Mucosa of descending colon (tissue), 3 donors: Measurements from ENCODE around the gene COTL1. TPM values are rescaled to one million over a fixed set of nuclear protein-coding genes. Genes with fewer than 3 reads are reported as not detected.

Experiments used
- ATAC-seq: fragments of 200-7000 bp; cut with Tn5 transposase; one replicate; pipeline ENCODE4 v1.9.1; 2020; ENCODE audit warnings: mild to moderate bottlenecking, moderate library complexity
- DNase-seq, 3 donors: peaks; one replicate each; pipeline ENCODE4 v3.0.0-alpha.2; 2020
- H3K36me3 ChIP-seq: fragments of 200-600 bp; one replicate; pipeline ENCODE4 v1.8.0; 2021; ENCODE audit warnings: low read depth, mild to moderate bottlenecking
- H3K4me1 ChIP-seq: fragments of 200-600 bp; one replicate; pipeline ENCODE4 v1.8.0; 2021; ENCODE audit warnings: low read depth, mild to moderate bottlenecking
- H3K4me3 ChIP-seq: fragments of 200-600 bp; one replicate; pipeline ENCODE4 v1.8.0; 2021; ENCODE audit warnings: mild to moderate bottlenecking
- H3K9me3 ChIP-seq: fragments of 200-600 bp; one replicate; pipeline ENCODE4 v1.8.0; 2021; ENCODE audit warnings: mild to moderate bottlenecking
- intact Hi-C, 2 donors: fragments of 100-400 bp; cut with DNase I in 1 of 2; cut with micrococcal nuclease in 1 of 2; formaldehyde crosslinking; loops; one replicate each; pipeline versions ENCODE4 v1.11.0 to v1.11.1; 2022; cut with DNase I, micrococcal nuclease
- total RNA-seq, 3 donors: library from RNA; stranded (reverse); fragmentation: NEBNext Ultra II Directional in 2 of 3; extraction: Animal tissue kit (Norgen Biotek cat#: 25700) in 2 of 3; gene quantifications; one replicate each; pipeline versions ENCODE4 v1.2.1 to v1.2.4, GENCODE V29; 2021 to 2023
- TF ChIP-seq, protein P1 (sequence below): fragments of 200-600 bp; IDR thresholded peaks from one replicate; pipeline ENCODE4 v1.8.0; 2022; ENCODE audit warnings: antibody characterized with exemption, mild to moderate bottlenecking
- donor health status: DM: no; HTN: no; CAD: no; lungs with moderate emphysema.
- donor health status: DM: no; HTN: no; CAD: no.
- donor health status: DM: no; HTN: yes; CAD: no.

COTL1 gene
- total RNA-seq, 3 donors from 2014 or later: 52.8 to 120 (median 56.8) TPM

DNA sequence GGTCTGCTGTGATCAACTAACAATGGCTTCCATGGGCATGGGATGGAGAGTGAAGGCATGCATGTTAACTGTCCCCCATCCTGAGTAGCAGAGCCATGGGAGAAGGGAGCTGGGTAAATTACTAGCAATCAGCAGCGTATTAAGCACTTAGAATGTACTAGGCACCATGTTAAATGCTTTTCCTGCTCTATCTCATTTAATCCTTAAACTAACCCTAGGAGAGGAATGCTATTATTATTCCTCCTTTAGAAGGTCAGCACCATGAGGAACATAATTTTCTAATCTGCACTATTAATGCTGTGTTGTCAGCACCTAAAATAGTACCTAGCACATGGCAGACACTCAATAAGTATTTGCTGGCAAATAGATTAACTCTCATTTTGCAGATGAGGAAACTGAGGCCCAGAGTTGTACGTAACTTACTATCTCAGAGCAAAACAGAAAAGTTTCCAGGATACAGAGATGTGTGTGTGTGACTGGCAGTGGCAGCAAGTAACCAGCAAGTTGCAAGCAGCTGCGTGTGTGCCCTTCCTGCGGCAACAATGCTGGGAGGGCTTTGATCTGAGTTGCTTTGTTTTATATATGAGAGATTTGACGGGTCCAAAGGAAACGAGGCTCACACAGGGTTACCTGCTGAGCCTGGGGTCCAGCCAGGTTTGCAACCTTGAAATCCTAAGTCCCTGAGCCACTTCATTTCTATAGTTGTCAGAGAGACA is 23.9 kb upstream of the COTL1 start:
- intact Hi-C loops: no loop called here
- H3K4me3 ChIP-seq: no peak overlapping the region
- H3K36me3 ChIP-seq: no peaks in the 10 kb centered on the region
- H3K4me1 ChIP-seq: no peaks in the 10 kb centered on the region
- H3K9me3 ChIP-seq: no peaks in the 10 kb centered on the region
- TF ChIP-seq, protein P1, sequence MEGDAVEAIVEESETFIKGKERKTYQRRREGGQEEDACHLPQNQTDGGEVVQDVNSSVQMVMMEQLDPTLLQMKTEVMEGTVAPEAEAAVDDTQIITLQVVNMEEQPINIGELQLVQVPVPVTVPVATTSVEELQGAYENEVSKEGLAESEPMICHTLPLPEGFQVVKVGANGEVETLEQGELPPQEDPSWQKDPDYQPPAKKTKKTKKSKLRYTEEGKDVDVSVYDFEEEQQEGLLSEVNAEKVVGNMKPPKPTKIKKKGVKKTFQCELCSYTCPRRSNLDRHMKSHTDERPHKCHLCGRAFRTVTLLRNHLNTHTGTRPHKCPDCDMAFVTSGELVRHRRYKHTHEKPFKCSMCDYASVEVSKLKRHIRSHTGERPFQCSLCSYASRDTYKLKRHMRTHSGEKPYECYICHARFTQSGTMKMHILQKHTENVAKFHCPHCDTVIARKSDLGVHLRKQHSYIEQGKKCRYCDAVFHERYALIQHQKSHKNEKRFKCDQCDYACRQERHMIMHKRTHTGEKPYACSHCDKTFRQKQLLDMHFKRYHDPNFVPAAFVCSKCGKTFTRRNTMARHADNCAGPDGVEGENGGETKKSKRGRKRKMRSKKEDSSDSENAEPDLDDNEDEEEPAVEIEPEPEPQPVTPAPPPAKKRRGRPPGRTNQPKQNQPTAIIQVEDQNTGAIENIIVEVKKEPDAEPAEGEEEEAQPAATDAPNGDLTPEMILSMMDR: no peak
- no peak for ATAC-seq
- DNase-seq: no peak

DNA sequence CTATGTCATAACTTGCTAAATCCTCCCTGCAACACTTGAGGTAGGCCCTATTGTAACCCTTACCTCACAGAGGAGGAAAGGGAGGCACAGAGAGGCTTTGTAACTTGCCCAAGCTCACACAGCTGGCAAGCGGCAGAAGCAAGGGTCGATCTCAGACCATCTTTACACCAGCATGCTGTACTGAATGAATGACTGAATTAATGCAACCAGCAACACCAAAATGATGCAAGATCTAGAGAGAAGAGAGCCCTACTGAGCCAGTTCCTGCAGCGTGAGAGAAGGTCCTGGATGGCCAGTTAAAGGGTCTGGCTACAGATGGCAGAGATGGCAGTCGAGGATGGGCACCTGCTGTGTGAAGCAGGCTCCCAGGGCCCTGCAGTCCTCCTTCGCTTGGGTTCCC is 22.3 kb upstream of the COTL1 start:
- H3K9me3 ChIP-seq: no peaks in the 10 kb centered on the region

DNA sequence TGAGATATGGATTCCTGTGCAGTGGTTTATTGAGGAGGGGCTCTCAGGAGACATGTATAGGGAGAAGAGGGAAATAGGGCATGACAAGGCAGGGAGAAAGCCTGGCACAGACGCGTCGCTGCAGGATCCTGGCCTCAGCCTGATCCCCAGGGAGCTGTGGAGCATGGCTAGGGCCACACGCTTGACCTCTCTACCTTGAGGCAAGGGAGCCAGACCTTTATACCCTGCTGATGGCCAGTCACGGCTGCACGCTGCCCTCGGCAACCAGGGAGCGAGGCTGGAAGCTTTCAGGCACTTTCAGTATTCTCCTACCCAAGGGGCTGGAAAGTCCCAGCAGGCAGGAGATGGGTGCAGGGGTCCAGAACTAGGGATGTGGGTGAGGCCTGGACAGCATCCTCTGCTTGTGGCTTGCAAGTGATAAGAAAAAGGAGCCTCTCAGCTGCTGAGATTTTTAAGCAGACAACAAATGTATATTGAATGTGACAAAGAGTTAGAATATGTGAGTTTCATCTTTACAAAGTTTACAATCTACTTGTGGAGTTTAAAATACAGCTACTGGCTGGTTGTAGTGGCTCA is 20.4 kb upstream of the COTL1 start:
- TF ChIP-seq, protein P1: no peak
- no peaks in the 10 kb centered on the region for H3K36me3 ChIP-seq
- DNase-seq (no peak), ATAC-seq (no peak)
- no peak overlapping the region for H3K4me3 ChIP-seq
- H3K4me1 ChIP-seq: no peaks in the 10 kb centered on the region
- H3K9me3 ChIP-seq: no peaks in the 10 kb centered on the region
- intact Hi-C loops: no loop called here

More for the DNA sequence above, 22.3 kb upstream of the COTL1 start:
- TF ChIP-seq, protein P1: no peak
- ATAC-seq (no peak), DNase-seq (no peak)
- H3K36me3 ChIP-seq: no peaks in the 10 kb centered on the region
- intact Hi-C loops: no loop called here
- H3K4me3 ChIP-seq: no peak overlapping the region
- H3K4me1 ChIP-seq: no peaks in the 10 kb centered on the region

GRCh38 chr16:84637709-84638108 is 19.8 kb upstream of the COTL1 start:
- intact Hi-C loops: no loop called here
- DNase-seq: no peak
- Histone ChIP-seq H3K4me3 (no peak overlapping the region), H3K36me3 (no peaks in the 10 kb centered on the region), H3K4me1 (no peaks in the 10 kb centered on the region), H3K9me3 (no peaks in the 10 kb centered on the region)
- TF ChIP-seq, protein P1: no peak
- ATAC-seq: no peak

- TF ChIP-seq, protein P1: no peak
- intact Hi-C loops: no loop called here
- Histone ChIP-seq H3K9me3 (no peaks in the 10 kb centered on the region), H3K4me3 (no peak overlapping the region), H3K4me1 (no peaks in the 10 kb centered on the region), H3K36me3 (no peaks in the 10 kb centered on the region)
- ATAC-seq (no peak), DNase-seq (no peak)
Observed at GRCh38 chr16:84635702-84636101, 17.8 kb upstream of the COTL1 start.
